Right atrium auricular region (tissue), 2 donors: ENCODE results near the gene ATXN2L. TPM values are rescaled to one million over a fixed set of nuclear protein-coding genes. Genes with fewer than 3 reads are reported as not detected.
"Not testable (repeated sequence)": the region's sequence is repeated elsewhere in the genome, so short reads cannot be mapped to it uniquely, and the experiment has no call there.

Source experiments
- DNase-seq: peaks from one replicate; pipeline ENCODE4 v3.0.0-alpha.2; 2019; ENCODE audit warnings: low spot score
- H3K27ac ChIP-seq, 2 donors: fragments of 200-600 bp; sonication (generic); 1 replicate in 1 of 2; 2 replicates in 1 of 2; pipeline ENCODE4 v1.5.1; 2016 to 2019
- H3K27me3 ChIP-seq, 2 donors: fragments of 200-600 bp; sonication (generic); one replicate each; pipeline versions ENCODE4 v1.5.1 to v1.6.0; 2017 to 2019
- H3K36me3 ChIP-seq: fragments of 200-600 bp; sonication (generic); one replicate; pipeline ENCODE4 v1.5.1; 2016
- H3K4me1 ChIP-seq, 2 donors: fragments of 200-600 bp; sonication (generic); one replicate each; pipeline versions ENCODE4 v1.5.1 to v1.6.0; 2017 to 2019
- H3K4me3 ChIP-seq, 2 donors: fragments of 200-600 bp; sonication (generic); 1 replicate in 1 of 2; 2 replicates in 1 of 2; pipeline ENCODE4 v1.5.1; 2017 to 2019; ENCODE audit warnings: mild to moderate bottlenecking in 1 of 2, moderate library complexity in 1 of 2
- H3K9me3 ChIP-seq, 2 donors: fragments of 200-600 bp; sonication (generic); one replicate each; pipeline ENCODE4 v1.5.1; 2019
- total RNA-seq, 2 donors: library from RNA; depleted of rRNA; stranded (reverse); fragments of >200 nt; gene quantifications; one replicate each; pipeline ENCODE4 v1.1.0, GENCODE V29; 2016
- TF ChIP-seq, protein P1 (sequence below), 2 donors: fragments of 200-600 bp; sonication (generic); IDR thresholded peaks; one replicate each; pipeline ENCODE4 v1.5.1; 2019; ENCODE audit warnings: antibody characterized with exemption in 2 of 2

The ATXN2L gene
- total RNA-seq, 2 donors from 2014 or later = 26.0 to 55.1 TPM

DNA sequence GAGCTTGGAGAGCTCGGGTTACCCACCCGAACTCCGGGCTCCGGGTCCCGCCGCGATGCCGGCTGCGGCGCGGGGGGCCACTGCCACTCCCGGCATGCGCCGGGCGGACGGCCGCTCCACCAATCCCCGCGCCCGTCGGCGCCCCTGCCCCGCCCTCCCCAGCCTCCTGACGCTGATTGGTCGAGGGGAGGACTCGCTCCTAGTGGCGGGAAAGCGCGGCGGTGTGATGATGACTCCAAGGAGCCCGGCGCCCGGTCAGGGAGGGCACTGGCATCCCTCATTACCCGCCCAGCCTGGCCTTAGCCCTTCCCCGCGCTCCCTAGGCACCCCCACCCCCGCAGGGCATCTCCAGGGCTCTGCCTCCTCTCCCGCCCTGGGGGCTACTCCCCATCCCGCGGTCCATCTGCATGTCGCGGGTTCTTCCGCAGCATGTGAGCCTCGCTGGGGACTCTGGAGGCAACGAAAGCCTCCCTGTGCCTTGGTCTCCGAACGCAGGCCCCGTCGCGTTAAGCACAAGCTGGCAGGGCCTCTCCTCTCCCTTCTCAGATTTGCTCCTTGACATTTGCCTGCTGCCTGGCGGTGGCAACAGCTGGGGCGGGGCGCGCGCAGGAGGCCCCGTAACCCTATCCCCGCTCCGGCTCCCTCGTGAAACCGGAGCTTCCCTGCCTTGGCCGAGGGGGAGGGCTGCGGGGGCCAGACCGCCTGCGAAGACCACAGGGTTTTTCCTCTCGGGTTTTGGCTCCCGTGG lies 57.2 kb downstream of the ATXN2L start:
- Histone ChIP-seq H3K27me3 (no peaks in the 10 kb centered on the region), H3K27ac (peak overlapping the region in 1 of 2 donors; percentile 23), H3K4me3 (peak overlapping the region; percentile 65 to 68), H3K36me3 (no peaks in the 10 kb centered on the region), H3K9me3 (no peaks in the 10 kb centered on the region), H3K4me1 (peaks cover 0 to 15% of the 10 kb centered on the region in 2 donors)
- peak; percentile 90 for DNase-seq
- TF ChIP-seq, protein P1, sequence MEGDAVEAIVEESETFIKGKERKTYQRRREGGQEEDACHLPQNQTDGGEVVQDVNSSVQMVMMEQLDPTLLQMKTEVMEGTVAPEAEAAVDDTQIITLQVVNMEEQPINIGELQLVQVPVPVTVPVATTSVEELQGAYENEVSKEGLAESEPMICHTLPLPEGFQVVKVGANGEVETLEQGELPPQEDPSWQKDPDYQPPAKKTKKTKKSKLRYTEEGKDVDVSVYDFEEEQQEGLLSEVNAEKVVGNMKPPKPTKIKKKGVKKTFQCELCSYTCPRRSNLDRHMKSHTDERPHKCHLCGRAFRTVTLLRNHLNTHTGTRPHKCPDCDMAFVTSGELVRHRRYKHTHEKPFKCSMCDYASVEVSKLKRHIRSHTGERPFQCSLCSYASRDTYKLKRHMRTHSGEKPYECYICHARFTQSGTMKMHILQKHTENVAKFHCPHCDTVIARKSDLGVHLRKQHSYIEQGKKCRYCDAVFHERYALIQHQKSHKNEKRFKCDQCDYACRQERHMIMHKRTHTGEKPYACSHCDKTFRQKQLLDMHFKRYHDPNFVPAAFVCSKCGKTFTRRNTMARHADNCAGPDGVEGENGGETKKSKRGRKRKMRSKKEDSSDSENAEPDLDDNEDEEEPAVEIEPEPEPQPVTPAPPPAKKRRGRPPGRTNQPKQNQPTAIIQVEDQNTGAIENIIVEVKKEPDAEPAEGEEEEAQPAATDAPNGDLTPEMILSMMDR (IDR thresholded peaks at IDR 0.05) = no peak

DNA sequence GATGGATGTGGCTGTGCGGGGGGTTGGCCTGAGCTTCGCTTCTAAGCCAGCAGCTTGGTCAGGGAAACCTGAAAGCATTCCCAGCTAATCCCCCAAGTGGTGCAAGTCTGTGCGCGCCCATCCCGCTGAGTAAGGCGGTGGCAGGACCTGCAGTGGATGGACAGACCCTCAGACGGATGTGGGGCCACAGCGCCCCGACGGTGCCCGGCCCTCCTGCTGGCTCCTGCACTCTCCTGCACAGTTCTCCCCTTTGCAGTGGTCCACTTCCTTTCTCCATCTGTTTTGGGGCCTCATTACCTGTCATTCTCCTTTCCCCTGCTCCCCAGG lies 57.8 kb downstream of the ATXN2L start:
- no peak overlapping the region for H3K27ac ChIP-seq

DNA sequence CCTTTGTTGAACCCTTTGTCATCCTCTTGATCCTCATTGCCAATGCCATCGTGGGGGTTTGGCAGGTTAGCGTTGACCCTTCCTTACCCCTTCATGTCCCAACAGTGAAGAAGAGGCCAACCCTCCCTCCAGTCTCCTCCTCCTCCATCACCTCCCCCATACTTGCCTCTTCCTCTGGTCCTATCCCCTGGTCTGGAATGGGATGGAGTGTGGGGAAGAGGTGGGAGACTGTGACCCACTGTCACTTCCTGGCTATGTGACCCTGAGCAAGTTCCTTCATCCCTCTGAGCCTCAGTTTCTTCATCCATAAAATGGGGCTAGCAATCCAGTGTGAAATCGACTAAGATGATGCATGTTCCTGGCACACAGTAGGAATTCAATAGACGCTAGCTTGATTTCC lies 58.2 kb downstream of the ATXN2L start:
- no peak overlapping the region for H3K4me3 ChIP-seq
- H3K4me1 ChIP-seq = peaks cover 0 to 15% of the 10 kb centered on the region in 2 donors
- no peak overlapping the region for H3K27ac ChIP-seq
- no peak for DNase-seq
- TF ChIP-seq, protein P1 (IDR thresholded peaks at IDR 0.05) = no peak
- H3K9me3 ChIP-seq = no peaks in the 10 kb centered on the region
- H3K27me3 ChIP-seq = no peaks in the 10 kb centered on the region
- H3K36me3 ChIP-seq = no peaks in the 10 kb centered on the region

More for the DNA sequence above, 57.8 kb downstream of the ATXN2L start:
- TF ChIP-seq, protein P1 (IDR thresholded peaks at IDR 0.05) = no peak
- H3K27me3 ChIP-seq = no peaks in the 10 kb centered on the region
- H3K4me1 ChIP-seq = peaks cover 0 to 15% of the 10 kb centered on the region in 2 donors
- H3K4me3 ChIP-seq = peak overlapping the region in 1 of 2 donors; percentile 68
- DNase-seq = no peak
- H3K36me3 ChIP-seq = no peaks in the 10 kb centered on the region
- no peaks in the 10 kb centered on the region for H3K9me3 ChIP-seq

DNA sequence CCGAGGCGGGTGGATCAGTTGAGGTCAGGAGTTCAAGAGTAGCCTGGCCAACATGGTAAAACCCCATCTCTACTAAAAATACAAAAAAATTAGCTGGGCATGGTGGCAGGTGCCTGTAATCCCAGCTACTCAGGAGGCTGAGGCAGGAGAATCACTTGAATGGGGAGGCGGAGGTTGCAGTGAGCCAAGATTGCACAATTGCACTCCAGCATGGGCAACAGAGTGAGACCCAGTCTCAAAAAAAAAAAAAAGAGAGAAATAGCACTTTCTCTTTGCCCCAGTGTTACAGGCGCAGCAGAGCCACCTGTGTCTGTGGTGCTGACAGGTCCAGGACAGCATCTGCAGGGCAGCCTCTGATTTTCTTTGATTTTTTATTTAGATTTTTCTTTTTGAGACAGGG lies 58.8 kb downstream of the ATXN2L start:
- H3K27ac ChIP-seq, DNase-seq, H3K4me3 ChIP-seq, H3K36me3 ChIP-seq, H3K27me3 ChIP-seq, H3K9me3 ChIP-seq: not testable (repeated sequence)
- H3K4me1 ChIP-seq = peaks cover 0 to 15% of the 10 kb centered on the region in 2 donors

DNA sequence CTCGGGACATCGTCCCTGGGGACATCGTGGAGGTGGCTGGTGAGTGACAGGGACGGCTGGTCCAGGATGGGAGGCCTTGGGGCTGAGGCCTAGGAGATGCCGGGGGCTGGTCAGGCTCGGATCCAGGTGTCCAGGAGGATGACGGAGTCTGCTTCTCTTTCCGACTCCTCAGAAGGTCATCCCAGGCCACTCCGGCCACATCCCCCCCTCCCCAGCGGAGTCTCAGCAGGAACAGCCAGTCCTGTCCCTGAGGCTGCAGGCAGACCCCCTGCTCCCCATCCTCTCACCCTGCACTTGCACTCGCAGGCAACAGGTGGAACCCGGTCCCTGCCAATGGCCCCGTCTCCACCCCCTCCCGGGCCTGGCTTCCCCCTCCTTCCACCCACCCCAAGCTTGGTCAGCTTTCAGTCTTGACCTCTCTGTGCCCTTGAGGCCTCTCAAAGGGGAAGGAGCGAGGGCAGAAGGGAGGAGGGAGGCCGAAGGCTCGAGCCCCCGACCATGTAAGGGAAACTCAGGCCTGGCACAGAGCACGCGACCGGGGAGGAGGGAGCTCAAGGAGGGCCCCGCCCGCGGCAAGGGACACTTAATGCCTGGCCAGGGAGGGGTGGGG lies 59.9 kb downstream of the ATXN2L start:
- no peak overlapping the region for H3K27ac ChIP-seq
- H3K4me3 ChIP-seq = no peak overlapping the region
- TF ChIP-seq, protein P1 (IDR thresholded peaks at IDR 0.05) = no peak
- H3K4me1 ChIP-seq = peaks cover 0 to 15% of the 10 kb centered on the region in 2 donors
- DNase-seq = no peak
- H3K9me3 ChIP-seq = no peaks in the 10 kb centered on the region
- H3K36me3 ChIP-seq = no peaks in the 10 kb centered on the region
- no peaks in the 10 kb centered on the region for H3K27me3 ChIP-seq

DNA sequence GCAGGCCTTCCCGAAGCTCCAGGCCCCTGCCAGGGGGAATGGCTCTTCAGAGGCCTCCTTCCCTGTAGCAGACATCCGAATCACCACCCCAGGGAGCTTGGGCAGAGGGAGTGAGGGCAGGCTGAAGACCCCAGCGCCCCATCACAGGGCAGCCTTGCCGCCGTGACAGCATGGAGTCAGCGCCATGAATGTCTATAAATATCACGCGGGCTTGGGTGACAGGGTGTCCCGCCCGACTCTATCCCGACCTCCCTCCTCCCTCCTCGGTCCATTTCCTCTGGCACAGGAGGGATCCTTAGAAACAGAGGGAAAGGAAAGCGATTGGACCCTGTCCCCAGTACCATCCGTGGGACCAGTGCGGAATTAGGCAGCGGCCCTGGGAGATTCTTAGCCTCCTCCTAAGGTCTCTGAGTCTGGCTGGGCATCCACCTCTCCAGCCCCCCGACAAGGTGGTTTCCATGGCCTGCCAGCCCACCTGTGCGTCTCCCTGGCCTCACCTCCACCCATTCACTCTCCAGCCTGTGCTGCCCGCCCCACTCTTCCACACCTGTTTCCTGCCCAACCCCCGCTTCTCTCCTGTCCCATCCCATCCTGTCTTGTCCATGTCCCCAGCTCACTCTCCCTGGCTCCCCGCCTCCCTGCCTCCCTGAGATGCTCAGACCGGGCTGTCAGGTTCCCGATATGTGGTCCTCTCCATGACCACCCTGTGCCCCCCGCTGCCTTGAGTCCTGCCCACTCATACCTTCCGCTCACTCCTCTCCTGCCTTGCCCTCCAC lies 60.6 kb downstream of the ATXN2L start:
- Histone ChIP-seq H3K27me3 (no peaks in the 10 kb centered on the region), H3K36me3 (no peaks in the 10 kb centered on the region), H3K4me1 (peaks cover 0 to 15% of the 10 kb centered on the region in 2 donors), H3K9me3 (no peaks in the 10 kb centered on the region), H3K4me3 (no peak overlapping the region), H3K27ac (no peak overlapping the region)
- no peak for DNase-seq
- TF ChIP-seq, protein P1 (IDR thresholded peaks at IDR 0.05) = no peak
